Thymus (tissue), 11 donors: ENCODE measurements around the gene FAM76B. TPM values are rescaled to one million over a fixed set of nuclear protein-coding genes. Genes with fewer than 3 reads are reported as not detected.

ENCODE experiments used
- DNase-seq, 9 donors: peaks; one replicate each; pipeline ENCODE4 v3.0.0-alpha.2; 2013; ENCODE audit warnings: low spot score in 9 of 9, low read depth in 6 of 9, missing footprints in 1 of 9
- H3K27ac ChIP-seq, 2 donors: one replicate each; pipeline ENCODE4 v1.5.1; 2013; ENCODE audit warnings: control low read depth in 1 of 2, low read depth in 1 of 2, low read length in 1 of 2, mild to moderate bottlenecking in 1 of 2, moderate library complexity in 1 of 2
- H3K27me3 ChIP-seq, 2 donors: one replicate each; pipeline ENCODE4 v1.5.1; 2013; ENCODE audit warnings: low read length in 1 of 2; ENCODE audit not compliant: control insufficient read depth in 2 of 2, insufficient read depth in 1 of 2
- H3K36me3 ChIP-seq, 2 donors: one replicate each; pipeline ENCODE4 v1.5.1; 2013; ENCODE audit warnings: low read length in 1 of 2, mild to moderate bottlenecking in 1 of 2, moderate library complexity in 1 of 2; ENCODE audit not compliant: control insufficient read depth in 2 of 2, insufficient read depth in 2 of 2
- H3K4me1 ChIP-seq, 2 donors: one replicate each; pipeline ENCODE4 v1.5.1; 2013; ENCODE audit warnings: low read length in 2 of 2; ENCODE audit not compliant: control insufficient read depth in 2 of 2, insufficient read depth in 2 of 2
- H3K4me3 ChIP-seq, 2 donors: one replicate each; pipeline ENCODE4 v1.5.1; 2013; ENCODE audit warnings: low read length in 2 of 2, control low read depth in 1 of 2, mild to moderate bottlenecking in 1 of 2
- H3K9me3 ChIP-seq, 2 donors: one replicate each; pipeline ENCODE4 v1.5.1; 2013; ENCODE audit warnings: low read length in 1 of 2, mild to moderate bottlenecking in 1 of 2; ENCODE audit not compliant: control insufficient read depth in 2 of 2, insufficient read depth in 1 of 2
- WGBS: extraction: QIAGEN DNeasy Blood & Tissue Kit; methylation state at CpG from one replicate; pipeline ENCODE4 v1.1.7; 2013; 5-methylcytosine and 5-hydroxymethylcytosine counted together
- polyA plus RNA-seq: library from polyadenylated mRNA; stranded (reverse); fragments of 200-250 nt; gene quantifications from one replicate; pipeline ENCODE4 v1.2.3, GENCODE V29; 2013
- total RNA-seq: library from RNA; stranded (reverse); fragments of 120-200 nt; gene quantifications from one replicate; pipeline ENCODE4 v1.2.4, GENCODE V29; 2013
- donor health status: healthy.

The FAM76B gene
- total and polyA plus RNA-seq, 2 donors: 27.5 to 47.6 TPM

GRCh38 chr11:95729462-95729861 lies 60.1 kb downstream of the FAM76B start:
- DNase-seq: no peak
- Histone ChIP-seq H3K4me1 (peaks cover 2 to 9% of the 10 kb centered on the region in 2 donors), H3K4me3 (no peak overlapping the region), H3K27me3 (no peaks in the 10 kb centered on the region), H3K9me3 (no peaks in the 10 kb centered on the region), H3K27ac (no peak overlapping the region), H3K36me3 (no peaks in the 10 kb centered on the region)
- WGBS: 95% methylated on average over 6 of the region's 6 CpGs

GRCh38 chr11:95728790-95729189 lies 60.8 kb downstream of the FAM76B start:
- peaks cover 0 to 4% of the 10 kb centered on the region in 2 donors for H3K4me1 ChIP-seq
- H3K4me3 ChIP-seq: no peak overlapping the region
- H3K27me3 ChIP-seq: no peaks in the 10 kb centered on the region
- no peaks in the 10 kb centered on the region for H3K36me3 ChIP-seq
- no peak overlapping the region for H3K27ac ChIP-seq
- WGBS: 98% methylated on average over 2 of the region's 2 CpGs
- H3K9me3 ChIP-seq: no peaks in the 10 kb centered on the region
- DNase-seq: no peak

DNA sequence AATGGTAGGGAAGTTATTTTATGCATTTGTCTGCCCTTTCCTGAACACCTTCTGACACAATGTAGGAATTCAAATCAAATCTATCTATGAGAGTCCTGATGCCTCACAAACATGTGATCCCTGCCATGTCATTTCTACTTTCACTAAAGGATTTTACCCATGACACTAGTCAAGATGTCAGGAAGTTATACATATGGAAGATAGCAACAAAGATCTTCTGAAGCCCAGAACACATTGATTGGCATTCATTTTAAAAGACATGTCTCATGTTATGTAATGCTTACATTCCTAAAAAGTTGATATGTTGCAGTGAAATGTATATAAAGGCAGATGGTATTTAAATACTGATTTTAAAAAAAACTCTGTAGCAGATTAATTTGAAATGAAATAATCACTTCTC lies 61.5 kb downstream of the FAM76B start:
- Histone ChIP-seq H3K27ac (no peak overlapping the region), H3K27me3 (no peaks in the 10 kb centered on the region), H3K4me3 (no peak overlapping the region), H3K4me1 (no peaks in the 10 kb centered on the region), H3K9me3 (no peaks in the 10 kb centered on the region), H3K36me3 (no peaks in the 10 kb centered on the region)
- DNase-seq: no peak

DNA sequence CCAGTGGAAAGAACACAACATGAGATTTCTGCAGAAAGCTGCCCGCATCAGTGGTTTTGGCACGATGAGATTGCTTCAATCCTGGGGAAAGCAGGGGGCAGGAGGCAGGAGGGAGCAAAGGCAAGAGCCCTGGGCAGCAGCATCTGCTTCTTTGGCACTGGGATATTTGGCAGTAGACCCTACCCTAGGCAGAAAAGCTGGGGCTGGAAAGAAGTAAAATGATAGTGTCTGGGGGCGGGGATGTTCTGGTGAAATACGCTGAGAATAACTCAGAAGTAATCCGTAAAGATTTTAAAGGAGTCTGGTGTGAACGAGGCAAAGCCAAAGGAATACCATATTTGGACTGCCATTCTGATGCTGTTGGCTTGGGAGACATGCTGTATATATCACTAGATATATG lies 62.0 kb downstream of the FAM76B start:
- Histone ChIP-seq H3K9me3 (no peaks in the 10 kb centered on the region), H3K36me3 (no peaks in the 10 kb centered on the region), H3K27me3 (no peaks in the 10 kb centered on the region), H3K4me3 (no peak overlapping the region), H3K4me1 (no peaks in the 10 kb centered on the region), H3K27ac (no peak overlapping the region)
- DNase-seq: no peak
- 94% methylated on average over 6 of the region's 6 CpGs for WGBS

DNA sequence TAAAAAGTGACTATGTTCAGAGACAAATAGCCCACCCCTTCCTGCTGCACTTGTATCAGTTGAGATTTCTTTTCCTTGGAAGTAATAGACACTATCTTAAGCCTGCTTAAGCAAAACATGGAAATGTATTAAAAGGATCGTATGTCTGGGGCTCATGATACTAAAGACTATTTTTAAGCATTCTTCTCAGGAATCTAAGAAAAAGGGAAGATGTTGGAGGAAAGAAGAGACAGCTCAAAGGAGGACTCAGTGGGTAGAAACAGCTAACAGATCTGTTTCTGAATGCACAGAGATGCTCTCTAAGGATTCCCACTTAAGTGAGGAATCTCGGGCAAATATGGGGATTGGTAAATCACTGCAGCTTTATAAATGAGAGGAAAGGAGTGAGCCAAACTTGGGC lies 62.5 kb downstream of the FAM76B start:
- H3K4me1 ChIP-seq: no peaks in the 10 kb centered on the region
- no peak for DNase-seq
- H3K4me3 ChIP-seq: no peak overlapping the region
- no peaks in the 10 kb centered on the region for H3K9me3 ChIP-seq
- H3K27ac ChIP-seq: no peak overlapping the region
- WGBS: 98% methylated on average over 2 of the region's 2 CpGs
- no peaks in the 10 kb centered on the region for H3K27me3 ChIP-seq
- H3K36me3 ChIP-seq: no peaks in the 10 kb centered on the region

- no peaks in the 10 kb centered on the region for H3K36me3 ChIP-seq
- H3K27ac ChIP-seq: no peak overlapping the region
- no peaks in the 10 kb centered on the region for H3K9me3 ChIP-seq
- no peak overlapping the region for H3K4me3 ChIP-seq
- DNase-seq: no peak
- H3K27me3 ChIP-seq: no peaks in the 10 kb centered on the region
- WGBS: 95% methylated on average over 1 of the region's 1 CpG
- H3K4me1 ChIP-seq: no peaks in the 10 kb centered on the region
Observed at GRCh38 chr11:95725196-95725595, 64.4 kb downstream of the FAM76B start.

- Histone ChIP-seq H3K9me3 (no peaks in the 10 kb centered on the region), H3K27me3 (no peaks in the 10 kb centered on the region), H3K36me3 (no peaks in the 10 kb centered on the region), H3K27ac (no peak overlapping the region), H3K4me3 (no peak overlapping the region), H3K4me1 (no peaks in the 10 kb centered on the region)
- DNase-seq: no peak
- 93% methylated on average over 3 of the region's 3 CpGs for WGBS
Observed at GRCh38 chr11:95723361-95723942, 66.1 kb downstream of the FAM76B start.

DNA sequence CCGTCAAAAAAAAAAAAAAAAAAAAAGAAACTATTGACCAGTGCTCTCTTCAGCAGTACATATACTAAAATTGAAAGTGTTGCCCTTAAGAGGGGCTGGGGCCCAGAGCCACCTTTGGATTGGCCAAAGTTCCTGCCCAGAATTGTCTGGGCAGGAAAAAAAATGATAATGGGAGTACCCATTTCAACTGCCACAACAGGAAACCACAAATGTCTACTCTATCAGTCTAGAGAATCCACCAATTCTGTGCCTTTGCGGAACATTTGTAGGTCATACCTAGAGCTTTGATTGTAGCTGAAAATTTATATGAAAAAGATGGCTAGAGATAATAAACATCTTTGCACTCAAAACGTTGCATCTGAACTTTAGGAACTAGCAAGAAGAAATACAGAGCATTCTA lies 69.4 kb downstream of the FAM76B start:
- Histone ChIP-seq H3K4me1 (peaks cover 0 to 7% of the 10 kb centered on the region in 2 donors), H3K36me3 (no peaks in the 10 kb centered on the region)
- WGBS: 12% methylated on average over 2 of the region's 3 CpGs

More for the DNA sequence above, 69.4 kb downstream of the FAM76B start:
- DNase-seq: no peak
- no peak overlapping the region for H3K27ac ChIP-seq
- H3K9me3 ChIP-seq: no peaks in the 10 kb centered on the region
- H3K27me3 ChIP-seq: no peaks in the 10 kb centered on the region
- no peak overlapping the region for H3K4me3 ChIP-seq
